ENCODE measurements around the gene LRRN2. TPM values are rescaled to one million over a fixed set of nuclear protein-coding genes. Genes with fewer than 3 reads are reported as not detected.

Gene LRRN2
- total and polyA plus RNA-seq, 2 of the 8 experiments (the other 6 are each of a cell fraction or from before 2014, with no cell fraction given), result 1.8 to 2.3 TPM

- TF ChIP-seq CTCF (IDR thresholded peaks at IDR 0.05; ENCODE audit: control extremely low read depth in 1 of 3, insufficient read depth in 1 of 3, low read depth in 1 of 3, low read length in 3 of 3), result no peak
These were observed 40.3 kb downstream of the LRRN2 start (continued) for GRCh38 chr1:204645251-204645650.
